ENCODE results near the gene SLC1A4. TPM values are rescaled to one million over a fixed set of nuclear protein-coding genes. Genes with fewer than 3 reads are reported as not detected.
A peak's percentile ranks its signal among the peaks of the same experiment; 100 is the strongest.

Gene SLC1A4
- total and polyA plus RNA-seq, 2 of the 4 experiments (the other 2 are of a cell fraction), result 6.8 to 8.1 TPM

DNA sequence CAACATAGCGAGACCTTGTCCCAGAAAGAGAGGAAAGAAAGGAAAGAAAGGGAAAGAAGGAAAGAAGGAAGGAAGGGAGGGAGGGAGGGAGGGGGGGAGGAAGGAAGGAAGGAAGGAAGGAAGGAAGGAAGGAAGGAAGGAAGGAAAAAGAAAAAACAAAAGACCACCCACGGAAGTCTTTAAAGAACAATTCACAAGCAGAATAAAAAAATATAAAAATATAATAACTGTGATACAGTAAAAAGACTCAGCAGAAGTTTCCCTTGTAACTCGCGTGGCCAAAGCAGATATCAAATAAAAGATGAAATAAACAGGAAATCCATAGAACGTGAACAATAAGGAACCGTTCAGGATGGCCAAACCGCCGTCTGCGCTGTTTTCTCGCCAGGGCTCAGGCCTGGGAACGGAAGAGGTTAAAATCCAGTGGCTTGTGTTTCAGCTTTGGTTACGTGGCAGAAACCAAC, 1.2 kb upstream of the SLC1A4 start:
- no peak for ATAC-seq (ENCODE audit: low read depth)
- Histone ChIP-seq H3K79me1 (ENCODE audit: low read depth in 1 of 2, low read length in 2 of 2) (peaks cover 22 to 35% of the 10 kb centered on the region in 2 experiments; a peak in 3 of 4 replicates), H4K91ac (ENCODE audit: insufficient read depth, low read depth, low read length) (peak overlapping the region; percentile 83), H4K5ac (ENCODE audit: low read depth, low read length) (peak overlapping the region; percentile 6; the same call in 1 of the 2 replicates), H3K9me3 (ENCODE audit: control insufficient read depth, insufficient read depth, low read length) (no peaks in the 10 kb centered on the region), H3K9ac (ENCODE audit: low read depth, low read length) (peak overlapping the region; percentile 89), H3K4ac (ENCODE audit: low read depth, low read length) (peak overlapping the region; percentile 89), H2BK5ac (ENCODE audit: low read depth, low read length, poor library complexity, severe bottlenecking) (peak overlapping the region; percentile 84), H3K9me1 (ENCODE audit: insufficient read depth, low read length) (peaks cover 4% of the 10 kb centered on the region), H3K56ac (ENCODE audit: extremely low read depth, insufficient read depth, low read length) (peak overlapping the region; percentile 78), H2BK120ac (ENCODE audit: low read depth, low read length) (peak overlapping the region; percentile 78), H3K36me3 (ENCODE audit: control insufficient read depth, insufficient read depth, low read length) (no peaks in the 10 kb centered on the region), H3K4me2 (ENCODE audit: low read depth, low read length) (peak overlapping the region; percentile 92), H2AFZ (replicated peaks; ENCODE audit: low read length, poor library complexity) (peak overlapping the region; percentile 92), H3K4me3 (ENCODE audit: insufficient read depth, low read depth, low read length) (peak overlapping the region; percentile 64), H3K23ac (ENCODE audit: low read depth, low read length) (peak overlapping the region; percentile 49), H2BK15ac (ENCODE audit: low read depth, low read length) (peak overlapping the region; percentile 76; the same call in 1 of the 3 replicates), H3K14ac (replicated peaks; ENCODE audit: low read depth, low read length) (peak overlapping the region; percentile 91), H3K27ac (ENCODE audit: insufficient read depth, low read length) (peak overlapping the region; percentile 88), H3K4me1 (ENCODE audit: control insufficient read depth, insufficient read depth, low read length) (peaks cover 10% of the 10 kb centered on the region), H3K18ac (ENCODE audit: low read depth, low read length) (peak overlapping the region; percentile 51), H2AK9ac (replicated peaks; ENCODE audit: low read depth, low read length, poor library complexity) (peak overlapping the region; percentile 95), H3K27me3 (ENCODE audit: control insufficient read depth, insufficient read depth, low read length) (no peaks in the 10 kb centered on the region), H2BK20ac (ENCODE audit: low read depth, low read length) (no peak overlapping the region), H4K8ac (ENCODE audit: low read depth in 2 of 2, low read length in 2 of 2) (peak overlapping the region; percentile 60 to 72; a peak in 3 of 4 replicates), H4K20me1 (ENCODE audit: insufficient read depth, low read length) (peaks cover 15% of the 10 kb centered on the region; the same call in 1 of the 2 replicates), H2AK5ac (ENCODE audit: low read depth, low read length) (peak overlapping the region; percentile 68)
- in situ Hi-C loops (cut with MboI; ENCODE audit: low sequenced_read_pairs) (no loop called here), dilution Hi-C loops (cut with HindIII; ENCODE audit: low sequenced_read_pairs, unreplicated experiment) (no loop called here), intact Hi-C loops (cut with micrococcal nuclease) (loop anchor here (1.0 to 5.0 kb wide), 2 partner anchors 36 to 71 kb away; no protein-coding TSS in a partner anchor)
- DNase-seq, result peak; percentile 94
- POLR2A ChIA-PET (ENCODE audit: unreplicated experiment), result interaction anchor here (0.5 to 0.7 kb wide), 5 partner anchors 77 to 1542 kb away, joined by 3 to 6 read pairs (median 4); no protein-coding TSS in a partner anchor
- no TSS peak for BruUV-seq (replicated peaks)
- no CpG with 5 or more reads among the region's 12 CpGs for WGBS, 2 experiments (ENCODE audit: extremely low coverage in 2 of 2, insufficient read length in 1 of 2)
- CTCF ChIA-PET, result no interaction called here
- TF ChIP-seq NFE2L2 (IDR thresholded peaks at IDR 0.05; ENCODE audit: low read depth, low read length), result peak; percentile 11; the same call in 1 of the 2 replicates
- TF ChIP-seq CEBPB (IDR thresholded peaks at IDR 0.05; ENCODE audit: low read depth, low read length), result no peak
- TF ChIP-seq, protein P1, sequence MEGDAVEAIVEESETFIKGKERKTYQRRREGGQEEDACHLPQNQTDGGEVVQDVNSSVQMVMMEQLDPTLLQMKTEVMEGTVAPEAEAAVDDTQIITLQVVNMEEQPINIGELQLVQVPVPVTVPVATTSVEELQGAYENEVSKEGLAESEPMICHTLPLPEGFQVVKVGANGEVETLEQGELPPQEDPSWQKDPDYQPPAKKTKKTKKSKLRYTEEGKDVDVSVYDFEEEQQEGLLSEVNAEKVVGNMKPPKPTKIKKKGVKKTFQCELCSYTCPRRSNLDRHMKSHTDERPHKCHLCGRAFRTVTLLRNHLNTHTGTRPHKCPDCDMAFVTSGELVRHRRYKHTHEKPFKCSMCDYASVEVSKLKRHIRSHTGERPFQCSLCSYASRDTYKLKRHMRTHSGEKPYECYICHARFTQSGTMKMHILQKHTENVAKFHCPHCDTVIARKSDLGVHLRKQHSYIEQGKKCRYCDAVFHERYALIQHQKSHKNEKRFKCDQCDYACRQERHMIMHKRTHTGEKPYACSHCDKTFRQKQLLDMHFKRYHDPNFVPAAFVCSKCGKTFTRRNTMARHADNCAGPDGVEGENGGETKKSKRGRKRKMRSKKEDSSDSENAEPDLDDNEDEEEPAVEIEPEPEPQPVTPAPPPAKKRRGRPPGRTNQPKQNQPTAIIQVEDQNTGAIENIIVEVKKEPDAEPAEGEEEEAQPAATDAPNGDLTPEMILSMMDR (conservative IDR thresholded peaks at IDR 0.05; ENCODE audit: low read depth, low read length), result no peak
- no peak for TF ChIP-seq SMC3 (IDR thresholded peaks at IDR 0.05; ENCODE audit: low read depth, low read length)
- TF ChIP-seq RCOR1 (IDR thresholded peaks at IDR 0.05; ENCODE audit: insufficient replicate concordance, low read length), result peak; percentile 13
- TF ChIP-seq RAD21 (IDR thresholded peaks at IDR 0.05; ENCODE audit: low read length), result no peak
- no peak for TF ChIP-seq MXI1 (IDR thresholded peaks at IDR 0.05; ENCODE audit: borderline replicate concordance, low read depth, low read length)
- TF ChIP-seq MAZ (IDR thresholded peaks at IDR 0.05; ENCODE audit: borderline replicate concordance, low read depth, low read length), result no peak

Measured in IMR-90 (cell line).